ENCODE results near the gene KLK13.

DNA sequence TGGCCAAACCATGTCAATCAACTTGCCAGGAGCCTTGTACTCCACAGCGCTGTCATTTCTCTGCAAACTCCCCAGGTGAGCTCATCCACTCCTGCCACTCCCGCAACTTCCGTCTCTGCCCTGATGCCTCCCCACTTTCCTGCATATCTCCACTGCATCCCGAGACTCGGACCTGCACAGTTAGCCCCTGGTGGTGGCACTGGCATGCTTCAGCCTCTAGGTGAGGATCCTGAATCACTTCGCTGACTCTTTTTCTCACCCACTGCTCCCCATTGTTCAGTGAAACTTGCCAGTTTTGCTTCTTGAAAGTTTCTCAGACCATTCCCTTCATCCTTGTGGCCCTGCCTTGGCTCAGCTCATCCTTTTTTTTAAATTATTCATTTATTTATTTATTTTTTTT, 46.7 kb upstream of the KLK13 start:
- TF ChIP-seq, protein P1, sequence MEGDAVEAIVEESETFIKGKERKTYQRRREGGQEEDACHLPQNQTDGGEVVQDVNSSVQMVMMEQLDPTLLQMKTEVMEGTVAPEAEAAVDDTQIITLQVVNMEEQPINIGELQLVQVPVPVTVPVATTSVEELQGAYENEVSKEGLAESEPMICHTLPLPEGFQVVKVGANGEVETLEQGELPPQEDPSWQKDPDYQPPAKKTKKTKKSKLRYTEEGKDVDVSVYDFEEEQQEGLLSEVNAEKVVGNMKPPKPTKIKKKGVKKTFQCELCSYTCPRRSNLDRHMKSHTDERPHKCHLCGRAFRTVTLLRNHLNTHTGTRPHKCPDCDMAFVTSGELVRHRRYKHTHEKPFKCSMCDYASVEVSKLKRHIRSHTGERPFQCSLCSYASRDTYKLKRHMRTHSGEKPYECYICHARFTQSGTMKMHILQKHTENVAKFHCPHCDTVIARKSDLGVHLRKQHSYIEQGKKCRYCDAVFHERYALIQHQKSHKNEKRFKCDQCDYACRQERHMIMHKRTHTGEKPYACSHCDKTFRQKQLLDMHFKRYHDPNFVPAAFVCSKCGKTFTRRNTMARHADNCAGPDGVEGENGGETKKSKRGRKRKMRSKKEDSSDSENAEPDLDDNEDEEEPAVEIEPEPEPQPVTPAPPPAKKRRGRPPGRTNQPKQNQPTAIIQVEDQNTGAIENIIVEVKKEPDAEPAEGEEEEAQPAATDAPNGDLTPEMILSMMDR (IDR thresholded peaks at IDR 0.05; ENCODE audit: borderline replicate concordance, extremely low read depth, low read length, poor library complexity, severe bottlenecking): peak; percentile 14
- no peak for TF ChIP-seq EZH2 (IDR thresholded peaks at IDR 0.05; ENCODE audit: borderline replicate concordance, low read depth, low read length, severe bottlenecking)
